ENCODE data around the gene HSDL2. TPM values are rescaled to one million over a fixed set of nuclear protein-coding genes. Genes with fewer than 3 reads are reported as not detected.

Gene HSDL2
- total and polyA plus RNA-seq, 2 experiments from 2014 or later = 35.8 to 39.2 TPM

DNA sequence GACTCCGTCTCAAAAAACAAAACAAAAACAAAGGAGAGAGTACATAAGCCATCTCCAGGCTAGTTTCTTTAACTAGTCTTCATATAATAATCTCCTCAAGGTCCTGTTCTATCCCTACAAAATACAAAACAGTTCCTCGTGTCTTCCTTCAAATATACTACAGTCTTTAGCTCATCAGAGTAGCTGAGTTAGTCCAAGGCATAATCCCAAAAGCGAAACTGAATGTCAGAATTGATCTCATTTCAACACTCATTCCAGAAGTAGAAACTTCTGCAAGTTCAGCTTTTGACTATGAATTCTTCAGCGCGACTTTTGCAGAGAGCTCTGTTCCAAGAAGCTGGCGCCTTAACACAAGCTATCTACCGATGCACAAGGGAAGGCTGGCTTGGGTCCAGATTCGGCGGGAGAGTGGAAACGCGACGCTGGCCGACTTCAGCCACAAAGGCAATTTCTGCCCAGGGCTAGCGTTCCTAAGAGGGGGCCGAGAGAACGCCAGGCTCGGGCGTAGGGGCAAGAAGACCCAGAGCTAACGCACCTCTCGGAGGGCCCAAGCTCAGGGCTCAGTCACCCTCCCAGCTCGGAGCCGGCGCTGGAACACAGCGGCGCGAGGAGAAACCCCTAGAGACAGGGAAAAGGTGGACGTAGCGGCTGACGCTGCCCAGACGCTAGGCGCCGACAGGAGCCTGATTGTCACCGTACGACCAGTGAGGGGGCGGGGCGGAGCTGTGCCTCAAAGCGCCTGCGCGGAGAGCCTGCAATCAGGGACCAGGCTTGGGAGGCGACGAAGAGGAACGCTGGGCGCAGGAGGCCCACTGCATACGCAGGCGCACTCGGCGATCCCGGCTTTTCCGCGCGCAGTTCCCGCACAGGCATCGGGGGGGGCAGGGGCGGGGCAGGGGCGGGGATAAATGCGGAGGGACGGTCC lies 469 bp upstream of the HSDL2 start:
- WGBS, 2 experiments (ENCODE audit: low coverage in 1 of 2, low lambda C conversion rate in 2 of 2, missing lambda C conversion rate in 2 of 2) = 0 to 1% methylated on average over 41 to 57 of the region's 57 CpGs
- H3K4me3 ChIP-seq = peak overlapping the region; percentile 87
- peak overlapping the region; percentile 94 for H3K9ac ChIP-seq
- peaks cover 3% of the 10 kb centered on the region; the same call in 1 of the 2 replicates for H3K9me2 ChIP-seq (ENCODE audit: insufficient read depth)
- no peaks in the 10 kb centered on the region for H3K9me3 ChIP-seq (ENCODE audit: low read depth)
- peaks cover 63% of the 10 kb centered on the region for H3K79me2 ChIP-seq (ENCODE audit: insufficient read depth)
- peak overlapping the region; percentile 96 for H3K27ac ChIP-seq
- H3K27me3 ChIP-seq (replicated peaks; ENCODE audit: insufficient read depth) = no peaks in the 10 kb centered on the region
- H3K4me1 ChIP-seq (ENCODE audit: insufficient read depth) = peaks cover 15% of the 10 kb centered on the region; the same call in 1 of the 2 replicates
- H4K20me1 ChIP-seq (ENCODE audit: insufficient read depth) = no peaks in the 10 kb centered on the region
- H3K36me3 ChIP-seq (ENCODE audit: low read depth) = no peaks in the 10 kb centered on the region
- H3F3A ChIP-seq (ENCODE audit: insufficient read depth) = peaks cover 6% of the 10 kb centered on the region; the same call in 1 of the 2 replicates
- DNase-seq = peak; percentile 100
- TF ChIP-seq EZH2 (IDR thresholded peaks at IDR 0.05; ENCODE audit: insufficient read depth, poor library complexity, severe bottlenecking) (no peak), EZH2phosphoT487 (IDR thresholded peaks at IDR 0.05; ENCODE audit: insufficient read depth, low read depth) (no peak)
- H2AFZ ChIP-seq = peak overlapping the region; percentile 84
- H3K4me2 ChIP-seq (ENCODE audit: unreplicated experiment) = peak overlapping the region; percentile 84
- in situ Hi-C loops (cut with MboI) = no loop called here

DNA sequence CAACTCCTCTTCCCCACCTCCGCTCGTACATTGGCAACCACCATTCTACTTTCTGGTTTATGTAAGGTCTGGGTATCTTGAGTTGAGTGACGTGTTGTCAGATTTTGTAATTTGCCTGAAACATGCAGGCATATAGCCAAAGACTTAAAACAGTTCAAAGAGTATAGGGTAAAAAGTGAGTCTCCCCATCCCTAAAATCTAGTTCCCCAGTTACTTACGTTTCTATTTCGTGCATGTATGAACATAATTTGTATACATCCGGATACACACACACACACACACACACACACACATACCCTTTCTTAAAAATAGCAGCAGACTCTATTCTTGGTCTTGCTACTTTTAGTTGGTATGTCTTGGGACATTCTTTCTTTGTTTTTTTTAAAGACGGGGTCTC lies 915 bp downstream of the HSDL2 start:
- Histone ChIP-seq H4K20me1 (ENCODE audit: insufficient read depth) (no peaks in the 10 kb centered on the region), H2AFZ (peak overlapping the region; percentile 84), H3K4me3 (peak overlapping the region; percentile 87), H3K4me2 (ENCODE audit: unreplicated experiment) (peak overlapping the region; percentile 91), H3K27ac (peak overlapping the region; percentile 77), H3K9me3 (ENCODE audit: low read depth) (no peaks in the 10 kb centered on the region), H3K27me3 (replicated peaks; ENCODE audit: insufficient read depth) (no peaks in the 10 kb centered on the region), H3F3A (ENCODE audit: insufficient read depth) (peaks cover 6% of the 10 kb centered on the region; the same call in 1 of the 2 replicates), H3K4me1 (ENCODE audit: insufficient read depth) (peaks cover 15% of the 10 kb centered on the region; the same call in 1 of the 2 replicates), H3K9ac (peak overlapping the region; percentile 94), H3K9me2 (ENCODE audit: insufficient read depth) (peaks cover 3% of the 10 kb centered on the region; the same call in 1 of the 2 replicates), H3K79me2 (ENCODE audit: insufficient read depth) (peaks cover 77% of the 10 kb centered on the region), H3K36me3 (ENCODE audit: low read depth) (no peaks in the 10 kb centered on the region; the same call in 1 of the 2 replicates)
- peak; percentile 48 for DNase-seq
- TF ChIP-seq EZH2phosphoT487 (IDR thresholded peaks at IDR 0.05; ENCODE audit: insufficient read depth, low read depth) = no peak
- TF ChIP-seq EZH2 (IDR thresholded peaks at IDR 0.05; ENCODE audit: insufficient read depth, poor library complexity, severe bottlenecking) = no peak
- WGBS, 2 experiments (ENCODE audit: low coverage in 1 of 2, low lambda C conversion rate in 2 of 2, missing lambda C conversion rate in 2 of 2) = 17 to 20% methylated on average over 7 of the region's 7 CpGs
- in situ Hi-C loops (cut with MboI) = no loop called here

DNA sequence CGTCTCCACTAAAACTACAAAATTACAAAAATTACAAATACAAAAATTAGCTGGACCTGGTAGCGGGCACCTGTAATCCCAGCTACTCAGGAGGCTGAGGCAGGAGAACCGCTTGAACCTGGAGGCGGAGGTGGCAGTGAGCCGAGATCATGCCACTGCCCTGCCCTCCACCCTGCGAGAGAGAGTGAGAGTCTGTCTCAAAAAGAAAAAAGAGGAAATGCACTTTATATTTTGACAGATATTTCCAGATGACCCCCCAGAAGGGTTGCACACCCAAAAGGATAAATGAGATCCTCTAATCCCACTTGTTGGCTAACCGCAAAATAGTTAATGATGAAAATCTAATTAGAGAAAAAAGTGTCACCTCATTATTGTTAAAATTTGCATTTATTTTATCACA lies 2.2 kb downstream of the HSDL2 start:
- in situ Hi-C loops (cut with MboI) = no loop called here
- Histone ChIP-seq H4K20me1 (ENCODE audit: insufficient read depth) (no peaks in the 10 kb centered on the region; the same call in 1 of the 2 replicates), H3K79me2 (ENCODE audit: insufficient read depth) (peaks cover 84% of the 10 kb centered on the region), H3F3A (ENCODE audit: insufficient read depth) (peaks cover 6% of the 10 kb centered on the region; the same call in 1 of the 2 replicates), H3K9ac (no peak overlapping the region), H3K4me3 (no peak overlapping the region), H3K9me2 (ENCODE audit: insufficient read depth) (no peaks in the 10 kb centered on the region), H3K9me3 (ENCODE audit: low read depth) (no peaks in the 10 kb centered on the region), H2AFZ (no peak overlapping the region), H3K27me3 (replicated peaks; ENCODE audit: insufficient read depth) (no peaks in the 10 kb centered on the region), H3K4me2 (ENCODE audit: unreplicated experiment) (no peak overlapping the region), H3K4me1 (ENCODE audit: insufficient read depth) (peaks cover 15% of the 10 kb centered on the region; the same call in 1 of the 2 replicates), H3K36me3 (ENCODE audit: low read depth) (no peaks in the 10 kb centered on the region; the same call in 1 of the 2 replicates), H3K27ac (no peak overlapping the region)
- no peak for TF ChIP-seq EZH2 (IDR thresholded peaks at IDR 0.05; ENCODE audit: insufficient read depth, poor library complexity, severe bottlenecking)
- no peak for TF ChIP-seq EZH2phosphoT487 (IDR thresholded peaks at IDR 0.05; ENCODE audit: insufficient read depth, low read depth)
- 94 to 95% methylated on average over 7 of the region's 7 CpGs for WGBS, 2 experiments (ENCODE audit: low coverage in 1 of 2, low lambda C conversion rate in 2 of 2, missing lambda C conversion rate in 2 of 2)
- no peak for DNase-seq

DNA sequence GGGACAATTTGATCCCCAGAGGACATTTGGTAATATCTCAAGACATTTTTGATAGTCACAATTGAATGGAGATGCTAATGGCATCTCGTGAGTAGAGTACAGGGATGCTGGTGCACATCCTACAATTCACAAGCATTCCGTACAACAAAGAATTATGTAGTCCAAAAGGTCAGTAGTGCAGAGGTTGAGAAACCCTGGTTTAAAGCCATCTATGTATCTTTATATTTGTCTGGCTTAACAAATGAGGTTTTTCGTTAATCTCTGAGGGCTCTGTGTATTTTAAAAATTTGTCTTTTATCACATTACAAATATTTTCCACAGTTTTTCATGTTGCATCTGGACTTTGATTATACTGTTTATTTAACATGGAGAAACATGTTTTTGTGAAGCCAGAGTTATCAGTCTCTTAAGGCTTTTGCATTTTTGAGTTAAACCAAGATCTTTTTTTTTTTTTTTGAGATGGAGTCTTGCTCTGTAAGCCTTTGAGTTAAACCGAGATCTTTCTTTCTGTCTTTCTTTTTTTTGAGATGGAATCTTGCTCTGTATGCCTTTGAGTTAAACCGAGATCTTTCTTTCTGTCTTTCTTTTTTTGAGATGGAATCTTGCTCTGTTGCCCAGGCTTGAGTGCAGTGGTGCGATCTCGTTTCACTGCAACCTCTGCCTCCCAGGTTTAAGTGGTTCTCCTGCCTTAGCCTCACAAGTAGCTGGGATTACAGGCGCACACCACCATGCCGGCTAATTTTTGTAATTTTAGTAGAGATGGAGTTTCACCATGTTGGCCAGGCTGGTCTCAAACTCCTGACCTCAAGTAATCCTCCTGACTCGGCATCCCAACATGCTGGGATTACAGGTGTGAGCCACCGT lies 2.8 kb downstream of the HSDL2 start:
- no peak overlapping the region for H3K4me2 ChIP-seq (ENCODE audit: unreplicated experiment)
- H3F3A ChIP-seq (ENCODE audit: insufficient read depth) = peaks cover 6% of the 10 kb centered on the region; the same call in 1 of the 2 replicates
- H4K20me1 ChIP-seq (ENCODE audit: insufficient read depth) = no peaks in the 10 kb centered on the region; the same call in 1 of the 2 replicates
- H3K4me3 ChIP-seq = no peak overlapping the region
- no peak overlapping the region for H2AFZ ChIP-seq
- TF ChIP-seq EZH2 (IDR thresholded peaks at IDR 0.05; ENCODE audit: insufficient read depth, poor library complexity, severe bottlenecking) (no peak), EZH2phosphoT487 (IDR thresholded peaks at IDR 0.05; ENCODE audit: insufficient read depth, low read depth) (no peak)
- no peak for DNase-seq
- H3K9me2 ChIP-seq (ENCODE audit: insufficient read depth) = no peaks in the 10 kb centered on the region
- no peaks in the 10 kb centered on the region for H3K9me3 ChIP-seq (ENCODE audit: low read depth)
- peaks cover 84% of the 10 kb centered on the region for H3K79me2 ChIP-seq (ENCODE audit: insufficient read depth)
- peaks cover 13% of the 10 kb centered on the region; the same call in 1 of the 2 replicates for H3K4me1 ChIP-seq (ENCODE audit: insufficient read depth)
- H3K9ac ChIP-seq = no peak overlapping the region
- 80 to 85% methylated on average over 11 of the region's 11 CpGs for WGBS, 2 experiments (ENCODE audit: low coverage in 1 of 2, low lambda C conversion rate in 2 of 2, missing lambda C conversion rate in 2 of 2)
- H3K27ac ChIP-seq = no peak overlapping the region
- H3K36me3 ChIP-seq (ENCODE audit: low read depth) = no peaks in the 10 kb centered on the region; the same call in 1 of the 2 replicates
- no peaks in the 10 kb centered on the region for H3K27me3 ChIP-seq (replicated peaks; ENCODE audit: insufficient read depth)
- in situ Hi-C loops (cut with MboI) = no loop called here

All from GM23248 (cell line).